ENCODE data around the gene PRELID2.

Gene PRELID2

GRCh38 chr5:145858959-145859358 lies 23.8 kb upstream of the PRELID2 start:
- Histone ChIP-seq H3K79me2 (ENCODE audit: insufficient read depth, low read length) (no peaks in the 10 kb centered on the region), H2AFZ (ENCODE audit: low read depth, low read length, severe bottlenecking) (no peak overlapping the region), H3K27me3 (ENCODE audit: low read length) (no peaks in the 10 kb centered on the region), H3K9ac (ENCODE audit: low read length) (no peak overlapping the region), H3K36me3 (ENCODE audit: low read length) (no peaks in the 10 kb centered on the region), H3K9me2 (replicated peaks; ENCODE audit: insufficient read depth, low read length) (no peaks in the 10 kb centered on the region), H3K9me3 (ENCODE audit: insufficient read depth, low read length) (no peaks in the 10 kb centered on the region), H3F3A (ENCODE audit: insufficient read depth) (no peaks in the 10 kb centered on the region), H4K20me1 (ENCODE audit: low read depth, low read length) (no peaks in the 10 kb centered on the region), H3K4me2 (ENCODE audit: low read depth, low read length, poor library complexity, severe bottlenecking) (no peak overlapping the region), H3K27ac (ENCODE audit: low read depth, low read length) (no peak overlapping the region), H3K4me3 (ENCODE audit: insufficient read depth, low read length, poor library complexity, severe bottlenecking) (no peak overlapping the region)
- TF ChIP-seq CTCF (IDR thresholded peaks at IDR 0.05; ENCODE audit: insufficient read depth, low read length, poor library complexity, severe bottlenecking) (no peak), EZH2phosphoT487 (conservative IDR thresholded peaks at IDR 0.05; ENCODE audit: low read length) (no peak)

- Histone ChIP-seq H3K4me3 (ENCODE audit: insufficient read depth, low read length, poor library complexity, severe bottlenecking) (no peak overlapping the region), H3F3A (ENCODE audit: insufficient read depth) (no peaks in the 10 kb centered on the region), H3K27ac (ENCODE audit: low read depth, low read length) (no peak overlapping the region), H3K9ac (ENCODE audit: low read length) (no peak overlapping the region), H3K79me2 (ENCODE audit: insufficient read depth, low read length) (no peaks in the 10 kb centered on the region), H2AFZ (ENCODE audit: low read depth, low read length, severe bottlenecking) (no peak overlapping the region), H3K27me3 (ENCODE audit: low read length) (no peaks in the 10 kb centered on the region), H3K9me3 (ENCODE audit: insufficient read depth, low read length) (no peaks in the 10 kb centered on the region), H4K20me1 (ENCODE audit: low read depth, low read length) (no peaks in the 10 kb centered on the region), H3K9me2 (replicated peaks; ENCODE audit: insufficient read depth, low read length) (no peaks in the 10 kb centered on the region), H3K36me3 (ENCODE audit: low read length) (no peaks in the 10 kb centered on the region), H3K4me2 (ENCODE audit: low read depth, low read length, poor library complexity, severe bottlenecking) (no peak overlapping the region)
- TF ChIP-seq EZH2phosphoT487 (conservative IDR thresholded peaks at IDR 0.05; ENCODE audit: low read length) = no peak
- no peak for TF ChIP-seq CTCF (IDR thresholded peaks at IDR 0.05; ENCODE audit: insufficient read depth, low read length, poor library complexity, severe bottlenecking)
Measured at GRCh38 chr5:145856285-145856818, 21.2 kb upstream of the PRELID2 start.

- H3K9ac ChIP-seq (ENCODE audit: low read length) = no peak overlapping the region
- H2AFZ ChIP-seq (ENCODE audit: low read depth, low read length, severe bottlenecking) = no peak overlapping the region
- H3K4me2 ChIP-seq (ENCODE audit: low read depth, low read length, poor library complexity, severe bottlenecking) = no peak overlapping the region
- H3F3A ChIP-seq (ENCODE audit: insufficient read depth) = no peaks in the 10 kb centered on the region
- H3K36me3 ChIP-seq (ENCODE audit: low read length) = no peaks in the 10 kb centered on the region
- H3K9me3 ChIP-seq (ENCODE audit: insufficient read depth, low read length) = no peaks in the 10 kb centered on the region
- H4K20me1 ChIP-seq (ENCODE audit: low read depth, low read length) = no peaks in the 10 kb centered on the region
- no peaks in the 10 kb centered on the region for H3K79me2 ChIP-seq (ENCODE audit: insufficient read depth, low read length)
- H3K4me3 ChIP-seq (ENCODE audit: insufficient read depth, low read length, poor library complexity, severe bottlenecking) = no peak overlapping the region
- TF ChIP-seq EZH2phosphoT487 (conservative IDR thresholded peaks at IDR 0.05; ENCODE audit: low read length) (no peak), CTCF (IDR thresholded peaks at IDR 0.05; ENCODE audit: insufficient read depth, low read length, poor library complexity, severe bottlenecking) (no peak)
- H3K9me2 ChIP-seq (replicated peaks; ENCODE audit: insufficient read depth, low read length) = no peaks in the 10 kb centered on the region
- H3K27me3 ChIP-seq (ENCODE audit: low read length) = no peaks in the 10 kb centered on the region
- no peak overlapping the region for H3K27ac ChIP-seq (ENCODE audit: low read depth, low read length)
Measured at GRCh38 chr5:145855763-145856267, 20.7 kb upstream of the PRELID2 start.

Data from SU-DHL-6 (cell line).